HL-60/S4 treated with retinoic acid at 250 ng/mL for 4 days and 3 days (cell line): Measurements from ENCODE around the gene PACSIN2.

Source experiments
- in situ Hi-C: fragments of 300-500 bp; cut with MboI; formaldehyde crosslinking; loops from 2 replicates; pipeline ENCODE4 v1.7.0; 2022; ENCODE audit warnings: low sequenced_read_pairs

The PACSIN2 gene

DNA sequence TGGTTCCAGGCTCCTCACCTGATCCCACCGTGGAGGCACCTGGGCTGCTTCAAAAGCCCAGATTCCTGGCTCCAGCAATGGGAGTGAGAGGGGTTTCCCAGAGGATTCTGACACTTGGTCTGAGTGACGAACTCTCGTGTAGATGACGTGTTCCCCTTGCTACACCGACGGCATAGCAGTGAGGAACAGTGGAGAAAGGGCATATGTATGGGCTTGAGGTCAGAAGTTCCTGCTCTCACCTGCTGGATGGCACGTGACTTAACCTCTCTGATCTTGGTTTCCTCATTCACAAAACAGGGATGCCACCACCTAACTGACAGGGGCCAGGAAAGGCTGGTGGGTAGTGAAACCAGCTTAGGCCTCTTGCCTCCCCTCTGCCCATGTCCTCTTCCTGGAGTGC, 127.8 kb downstream of the PACSIN2 start:
- in situ Hi-C loops: no loop called here

DNA sequence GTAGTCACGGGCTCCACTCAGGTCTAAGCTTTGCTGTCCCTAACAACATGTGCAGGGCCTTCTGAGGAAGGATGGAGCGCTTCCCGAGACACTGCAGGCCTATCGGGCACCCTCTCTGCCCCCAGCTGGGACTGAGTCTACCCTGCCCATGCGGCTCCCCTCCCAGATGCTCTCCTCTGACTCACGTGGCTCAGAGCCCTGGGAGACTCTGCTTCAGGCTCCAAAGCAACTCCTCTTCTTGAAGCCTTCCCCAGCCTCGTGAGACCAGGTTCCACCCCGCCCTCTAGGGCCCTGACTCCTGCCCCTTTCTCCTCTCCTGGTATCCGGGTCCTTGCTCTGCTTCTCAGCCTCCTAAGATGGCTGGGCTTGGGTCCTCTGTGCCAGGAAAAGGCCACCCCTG, 129.5 kb downstream of the PACSIN2 start:
- in situ Hi-C loops: no loop called here

DNA sequence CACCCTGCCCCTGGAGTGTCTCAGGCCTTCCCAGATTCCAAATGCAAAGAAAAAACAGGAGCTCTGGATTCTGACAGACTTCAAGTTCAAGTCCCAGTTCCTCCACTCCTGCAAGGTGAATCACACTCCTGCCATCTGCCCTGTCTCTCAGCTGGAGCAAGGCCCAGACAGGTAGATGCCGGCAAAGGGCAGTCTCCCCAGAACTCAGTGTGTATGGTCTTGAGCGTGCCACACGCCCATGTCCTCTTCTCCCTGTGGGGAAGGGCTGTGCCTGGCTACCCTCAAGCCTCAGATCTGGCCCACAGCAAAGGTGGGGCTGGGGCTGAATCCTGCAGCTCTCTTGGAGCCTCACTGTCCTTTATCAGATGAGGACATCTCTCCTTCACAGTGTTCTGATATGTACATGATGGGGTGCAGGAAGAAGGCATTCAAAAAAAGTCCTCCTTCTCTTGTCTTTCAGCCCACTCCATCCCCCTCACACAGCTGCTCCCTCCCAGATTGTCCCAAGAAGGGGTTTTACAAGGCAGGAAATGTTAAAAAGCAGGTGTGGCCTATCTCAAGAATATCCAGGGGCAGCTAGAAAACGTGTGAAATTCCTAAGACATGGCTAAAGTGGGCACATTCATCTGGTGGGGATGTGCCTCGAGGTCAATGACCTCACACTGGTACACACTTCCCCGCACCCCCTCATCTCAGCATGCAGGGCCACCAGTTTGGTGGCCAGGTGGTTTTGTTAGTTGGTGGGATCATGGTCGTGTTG, 130.2 kb downstream of the PACSIN2 start:
- in situ Hi-C loops: no loop called here

DNA sequence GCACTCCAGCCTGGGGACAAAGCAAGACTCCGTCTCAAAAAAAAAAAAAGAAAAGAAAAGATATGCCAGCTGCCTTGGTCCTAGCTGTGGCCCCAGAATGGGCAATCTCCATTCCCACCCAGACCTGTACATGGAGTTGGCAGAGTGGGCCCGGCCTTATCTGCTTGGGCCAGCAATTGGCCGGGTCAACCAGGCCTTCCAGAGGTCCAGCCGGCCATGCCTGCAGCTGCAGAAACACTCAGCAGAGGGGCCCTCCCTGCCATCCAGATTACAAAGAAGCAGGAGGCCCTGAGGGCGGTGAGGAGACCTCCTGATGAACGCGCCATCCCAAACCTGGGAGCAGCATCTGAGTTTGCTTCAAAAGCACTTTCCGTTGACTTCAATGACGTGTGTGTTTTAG, 131.0 kb downstream of the PACSIN2 start:
- in situ Hi-C loops: no loop called here

DNA sequence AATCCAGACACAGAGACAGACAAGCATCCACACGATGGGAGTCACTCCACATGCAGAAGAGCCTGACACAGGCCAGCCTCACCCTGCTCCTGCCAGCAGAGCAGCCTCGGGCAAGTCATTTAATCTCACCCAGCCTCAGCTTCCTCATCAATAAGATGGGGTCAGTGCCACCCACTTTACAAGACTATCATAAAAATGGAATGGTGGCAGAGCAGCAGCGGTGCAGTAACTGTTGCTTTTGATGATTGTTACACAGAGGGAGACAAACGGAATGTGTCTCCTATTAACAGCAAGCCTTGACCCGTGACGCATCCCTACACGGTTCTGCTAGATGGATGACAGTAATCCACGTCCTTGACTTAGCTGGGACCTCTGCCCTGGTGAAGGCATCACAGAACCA, 131.8 kb downstream of the PACSIN2 start:
- in situ Hi-C loops: no loop called here

DNA sequence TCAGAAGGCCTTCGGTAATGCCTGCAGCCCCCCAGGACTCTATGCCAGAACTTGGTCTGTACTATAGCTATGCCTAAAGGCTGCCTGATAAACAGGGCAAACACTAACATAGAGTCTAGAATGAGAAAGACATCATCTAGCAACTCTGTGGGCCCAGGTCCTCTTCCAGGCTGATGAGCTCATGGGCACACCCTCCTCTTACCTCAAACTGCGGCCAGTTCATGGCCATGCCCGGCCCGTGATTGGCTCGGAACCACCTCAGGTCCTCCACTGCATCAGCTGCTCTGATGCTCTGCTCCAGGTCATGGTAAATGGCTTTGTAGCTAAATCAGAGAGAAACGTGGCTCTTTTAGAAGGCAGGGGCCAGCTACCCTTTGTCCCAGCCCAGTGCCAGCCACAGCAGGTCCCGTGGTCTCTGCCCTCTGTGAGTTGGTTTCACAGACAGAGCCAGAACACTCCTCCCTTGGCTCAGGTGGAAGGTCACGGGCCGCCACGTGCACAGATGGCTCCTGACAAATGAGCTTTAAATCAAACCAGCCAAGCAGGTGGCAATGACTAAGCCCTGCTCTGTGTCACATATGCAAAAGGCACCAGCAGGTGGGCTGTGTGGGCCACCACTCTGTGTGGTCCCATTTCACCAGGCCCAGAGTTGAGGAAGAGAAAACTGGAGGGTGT, 132.8 kb downstream of the PACSIN2 start:
- in situ Hi-C loops: no loop called here

DNA sequence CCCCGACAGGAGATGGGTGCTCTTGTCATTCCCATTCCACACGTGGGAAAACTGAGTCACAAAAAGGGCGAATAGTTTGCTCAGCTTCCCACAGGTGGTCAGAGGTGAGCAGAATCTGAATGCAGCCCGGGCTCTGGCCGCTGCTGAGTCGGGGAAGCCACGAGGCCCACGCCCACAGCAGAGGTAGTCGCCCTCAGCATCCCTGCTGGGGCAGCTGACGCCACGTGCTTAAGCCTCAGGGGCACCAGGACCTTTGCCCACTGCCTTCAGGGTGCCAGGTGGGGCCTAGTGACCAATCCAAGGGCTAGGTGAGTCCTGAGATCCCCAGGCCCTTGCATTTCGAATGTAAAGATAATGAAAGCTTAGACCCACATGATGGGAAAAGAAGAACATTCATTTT, 133.7 kb downstream of the PACSIN2 start:
- in situ Hi-C loops: no loop called here

DNA sequence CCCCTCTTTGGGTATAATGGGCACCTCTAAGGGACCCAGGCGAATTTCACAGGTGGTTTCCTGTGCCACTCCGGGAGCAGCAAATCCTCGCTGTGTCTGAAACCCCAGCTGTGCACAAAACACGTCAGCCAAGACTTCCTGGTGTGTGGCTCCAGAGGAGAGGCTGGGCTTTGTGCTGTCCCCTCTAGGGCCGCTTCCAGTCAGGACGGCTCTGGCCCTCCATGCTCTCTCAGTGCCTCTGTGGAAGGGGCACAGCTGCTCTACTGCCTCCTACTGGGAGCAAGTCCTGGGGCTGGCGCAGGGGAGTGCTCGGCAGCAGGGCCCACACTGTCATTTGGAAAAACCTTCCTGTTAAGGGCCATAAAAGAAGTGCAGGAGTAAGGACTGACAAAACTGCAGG, 134.1 kb downstream of the PACSIN2 start:
- in situ Hi-C loops: no loop called here

DNA sequence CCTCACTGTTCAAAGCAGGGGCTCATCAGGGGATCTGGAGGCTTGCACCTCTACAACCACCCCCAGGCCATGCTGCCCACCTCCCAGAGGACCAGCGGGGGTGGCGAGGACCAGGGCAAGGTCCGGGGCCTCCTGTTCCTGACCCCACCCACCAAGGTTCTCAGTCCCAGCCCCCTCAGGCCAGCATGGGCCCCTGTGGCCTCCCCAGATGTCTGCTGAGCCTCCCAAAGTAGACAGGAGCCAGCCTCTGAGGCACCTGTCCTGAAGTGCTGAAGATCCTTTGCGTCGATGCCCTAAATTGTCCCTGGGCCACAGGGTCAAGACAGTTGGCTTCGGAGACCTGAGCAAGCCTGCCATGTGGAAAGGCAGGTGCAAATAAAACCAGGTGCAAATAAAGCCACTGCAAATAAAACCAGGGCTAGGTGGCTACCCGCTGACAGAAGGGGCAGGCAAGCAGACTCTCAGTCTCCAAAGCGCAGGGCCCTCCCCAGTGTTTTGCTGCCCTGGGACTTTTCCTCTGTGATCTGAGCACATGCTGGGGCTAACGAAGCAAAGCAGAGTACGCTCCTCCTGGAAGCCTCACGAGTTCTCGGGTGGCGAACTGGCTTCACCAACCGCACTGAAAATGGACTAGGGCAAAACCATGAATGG, 135.5 kb downstream of the PACSIN2 start:
- in situ Hi-C loops: no loop called here

DNA sequence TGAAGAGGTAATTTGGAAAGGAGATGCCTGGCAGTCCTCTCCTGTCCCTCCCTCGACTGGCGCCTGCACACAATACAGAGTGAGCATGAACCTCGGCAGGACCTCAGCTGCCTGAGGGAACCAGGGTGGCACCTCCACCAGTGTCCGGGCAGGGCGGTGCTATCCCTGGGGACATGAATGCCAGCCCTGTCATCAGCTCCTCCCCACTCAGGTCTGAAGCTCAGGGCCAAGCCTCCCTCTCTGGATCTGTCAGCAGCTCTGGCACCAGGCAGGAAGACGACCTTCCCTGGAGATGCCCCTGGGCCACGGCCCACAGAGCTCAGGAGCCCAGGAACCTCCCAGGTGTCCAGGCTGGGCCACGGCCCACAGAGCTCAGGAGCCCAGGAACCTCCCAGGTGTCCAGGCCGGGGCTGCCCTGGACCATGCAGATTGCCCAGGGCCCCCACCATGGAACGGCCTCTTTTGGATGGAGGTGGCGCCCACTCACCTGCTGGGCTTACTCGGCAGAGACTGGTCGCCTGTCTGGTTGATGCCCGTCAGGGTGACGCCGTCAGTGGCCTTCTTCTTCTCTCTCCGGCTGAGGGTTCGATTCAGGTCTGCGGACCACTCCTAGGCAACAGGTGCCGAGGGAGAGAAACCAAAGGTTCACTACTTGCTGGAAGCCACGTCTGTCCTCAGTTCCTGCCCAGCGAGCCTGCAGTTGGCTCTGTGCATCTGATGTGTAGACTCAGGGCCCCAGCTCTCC, 136.2 kb downstream of the PACSIN2 start:
- in situ Hi-C loops: no loop called here

DNA sequence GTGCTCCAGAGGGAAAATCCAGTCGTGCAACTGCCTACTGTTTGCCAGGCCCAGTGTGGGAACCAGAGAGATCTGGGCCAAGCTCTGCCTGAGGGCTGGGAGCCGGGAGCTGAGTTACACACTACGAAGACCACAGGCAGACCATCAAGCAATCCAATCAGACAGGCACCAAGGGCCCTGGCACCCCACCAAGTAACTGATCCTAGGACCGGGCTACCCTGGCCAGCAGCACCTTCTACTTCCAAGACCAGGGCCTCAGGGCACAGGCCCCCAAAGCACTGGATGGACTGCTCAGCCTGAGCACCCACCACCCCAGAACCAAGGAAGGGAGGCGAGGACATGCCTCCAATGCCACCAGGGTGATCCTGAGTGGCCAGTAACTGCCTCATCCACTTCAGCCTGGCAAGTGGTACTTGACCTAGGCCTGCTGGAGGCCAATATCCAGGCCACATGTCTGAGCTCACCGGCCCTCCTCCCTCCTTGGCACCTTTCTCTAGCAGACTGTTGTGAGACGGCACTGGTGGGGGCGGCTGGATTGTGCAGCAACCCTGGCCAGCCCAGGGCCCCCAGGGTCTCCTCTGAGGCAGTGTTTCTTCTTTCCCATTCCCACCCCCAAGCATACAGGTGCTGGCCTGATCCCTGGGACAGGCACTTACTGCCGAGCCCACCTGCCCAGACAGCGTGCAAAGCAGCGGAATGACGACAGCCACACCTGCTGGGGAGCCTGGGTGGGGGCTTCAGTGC, 137.2 kb downstream of the PACSIN2 start:
- in situ Hi-C loops: no loop called here

DNA sequence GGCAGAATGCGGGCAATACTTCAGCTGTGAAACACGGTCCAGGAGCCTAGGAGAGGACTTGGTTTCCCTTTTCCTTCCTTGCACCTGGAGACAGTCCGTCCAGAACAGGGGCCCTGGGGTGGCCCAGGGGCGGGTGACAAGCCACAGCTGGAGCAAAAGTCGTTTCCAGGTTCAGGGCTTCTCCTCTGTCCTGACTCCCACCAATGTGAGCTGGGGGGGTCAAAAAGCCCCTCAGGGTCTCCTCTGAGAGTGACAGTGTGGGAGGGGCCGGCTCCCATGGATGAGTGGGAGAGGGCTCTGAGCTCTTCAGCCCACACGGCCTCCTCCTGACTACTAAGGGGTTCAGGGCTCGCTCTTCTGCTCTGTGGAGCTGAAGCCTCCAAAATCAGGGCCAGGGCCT, 137.8 kb downstream of the PACSIN2 start:
- in situ Hi-C loops: no loop called here

DNA sequence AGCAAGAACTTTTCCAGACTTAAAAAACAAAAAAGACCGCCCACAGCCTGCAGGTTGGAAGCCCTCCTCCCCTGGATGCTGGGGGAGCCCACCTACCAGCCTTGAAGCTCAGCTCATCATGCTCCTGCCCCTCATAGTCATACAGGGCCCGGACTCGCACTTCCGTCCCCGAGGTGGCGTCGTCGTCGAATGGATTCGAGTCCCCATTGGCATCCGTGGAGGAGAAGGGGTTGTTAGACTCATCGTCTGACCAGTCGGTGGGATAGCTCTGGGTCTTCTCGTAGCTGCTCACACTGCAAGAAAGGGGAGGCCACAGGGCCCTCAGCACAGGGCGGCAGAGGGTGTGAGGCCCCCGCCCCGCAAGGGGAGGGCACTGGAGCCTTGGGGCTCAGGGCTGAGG, 138.9 kb downstream of the PACSIN2 start:
- in situ Hi-C loops: no loop called here

DNA sequence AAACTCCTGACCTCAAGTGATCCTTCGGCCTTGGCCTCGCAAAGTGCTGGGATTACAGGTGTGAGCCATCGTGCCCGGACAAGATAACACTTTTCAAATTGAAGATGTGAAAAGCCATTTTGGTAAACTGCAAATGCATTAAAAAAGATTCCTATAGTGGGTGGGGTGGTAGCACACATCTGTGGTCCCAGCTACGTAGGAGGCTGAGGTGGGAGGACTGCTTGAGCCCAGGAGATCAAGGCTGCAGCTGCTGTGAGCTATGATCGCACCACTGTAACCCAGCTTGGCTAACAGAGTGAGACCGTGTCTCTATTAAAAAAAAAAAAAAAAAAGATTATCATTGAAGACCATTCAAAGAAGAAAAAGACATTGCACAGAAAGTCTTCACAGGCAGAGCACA, 140.9 kb downstream of the PACSIN2 start:
- in situ Hi-C loops: no loop called here

DNA sequence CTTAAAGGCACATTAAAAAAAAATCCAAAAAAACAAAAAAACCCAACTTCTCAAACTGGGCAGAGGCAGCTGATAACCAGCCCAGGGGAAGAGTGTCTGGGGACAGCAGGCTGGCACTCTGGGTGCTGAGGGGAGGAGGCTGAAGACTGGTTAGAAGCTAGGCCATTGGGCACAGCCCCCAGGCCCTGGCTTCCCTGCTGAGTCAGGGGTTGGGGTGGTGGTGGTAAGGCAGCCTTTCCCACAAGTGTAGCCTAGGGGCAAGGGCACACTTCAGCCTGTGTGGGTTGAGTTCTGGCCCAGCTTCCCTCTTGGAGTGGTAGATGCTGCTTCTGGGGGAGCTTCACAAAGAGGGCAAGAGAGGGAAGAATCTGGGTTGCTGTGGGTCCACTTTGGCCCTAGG, 141.6 kb downstream of the PACSIN2 start:
- in situ Hi-C loops: no loop called here

DNA sequence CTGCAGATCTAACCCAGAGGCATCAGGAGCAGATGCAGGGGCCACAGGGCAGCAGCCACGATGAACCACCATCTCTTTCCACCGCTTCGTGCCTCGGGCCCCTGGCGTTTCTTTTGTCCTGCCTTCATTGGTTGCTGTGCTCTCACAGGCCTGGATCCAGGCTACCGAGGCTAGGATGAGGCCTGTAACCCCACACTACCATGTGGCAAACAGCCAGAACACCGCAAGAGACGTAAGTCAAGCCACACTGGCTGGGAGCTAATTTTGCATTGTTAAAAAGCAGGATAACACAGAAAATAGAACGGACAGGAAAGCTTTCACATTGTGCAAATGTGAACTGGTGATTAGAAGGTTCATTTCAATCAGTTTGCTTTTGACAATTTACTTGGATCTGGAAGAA, 142.1 kb downstream of the PACSIN2 start:
- in situ Hi-C loops: no loop called here

DNA sequence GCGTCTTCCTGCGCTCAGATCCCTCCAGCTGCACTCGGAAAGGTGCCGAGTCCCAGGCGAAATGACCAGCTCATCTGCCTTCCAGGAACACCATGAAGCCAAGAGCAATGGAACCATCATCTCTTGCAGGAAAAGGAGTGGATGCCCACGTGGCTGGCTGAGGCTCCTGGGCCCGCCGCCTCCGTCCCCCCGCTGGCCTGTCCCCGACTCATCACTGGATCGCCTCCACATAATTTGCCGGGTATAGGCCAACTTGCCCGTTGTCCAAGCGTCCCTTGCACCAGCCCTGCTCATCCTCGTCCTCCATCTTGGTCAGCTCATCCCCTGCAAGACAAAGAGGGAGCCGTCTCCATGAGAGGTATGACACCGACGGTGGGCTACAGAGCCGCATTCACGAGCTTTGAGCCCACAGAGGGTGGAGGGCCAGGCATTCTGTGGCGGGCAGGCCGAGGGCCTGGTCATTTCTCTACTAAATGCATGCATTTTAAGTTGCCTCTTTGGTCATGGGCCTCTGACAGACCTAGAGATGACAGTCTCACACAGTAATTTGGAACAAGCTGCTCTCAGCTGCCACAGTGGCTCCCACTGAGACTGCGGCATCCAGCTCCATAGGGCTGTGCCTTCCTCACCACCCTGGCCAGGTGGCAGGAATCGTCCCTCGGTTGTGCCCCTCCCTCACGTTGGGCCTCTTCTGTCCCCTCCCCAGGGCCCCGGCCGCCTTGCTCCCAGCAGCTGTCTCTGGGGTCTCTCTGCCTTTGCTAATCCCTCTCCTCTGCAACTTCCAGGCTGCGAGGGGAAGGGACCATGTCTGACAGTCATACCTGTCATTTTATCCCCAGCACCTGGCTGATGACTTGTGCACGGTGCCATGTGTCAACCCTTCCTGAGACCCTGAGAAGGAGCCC, 143.6 kb downstream of the PACSIN2 start:
- in situ Hi-C loops: no loop called here

DNA sequence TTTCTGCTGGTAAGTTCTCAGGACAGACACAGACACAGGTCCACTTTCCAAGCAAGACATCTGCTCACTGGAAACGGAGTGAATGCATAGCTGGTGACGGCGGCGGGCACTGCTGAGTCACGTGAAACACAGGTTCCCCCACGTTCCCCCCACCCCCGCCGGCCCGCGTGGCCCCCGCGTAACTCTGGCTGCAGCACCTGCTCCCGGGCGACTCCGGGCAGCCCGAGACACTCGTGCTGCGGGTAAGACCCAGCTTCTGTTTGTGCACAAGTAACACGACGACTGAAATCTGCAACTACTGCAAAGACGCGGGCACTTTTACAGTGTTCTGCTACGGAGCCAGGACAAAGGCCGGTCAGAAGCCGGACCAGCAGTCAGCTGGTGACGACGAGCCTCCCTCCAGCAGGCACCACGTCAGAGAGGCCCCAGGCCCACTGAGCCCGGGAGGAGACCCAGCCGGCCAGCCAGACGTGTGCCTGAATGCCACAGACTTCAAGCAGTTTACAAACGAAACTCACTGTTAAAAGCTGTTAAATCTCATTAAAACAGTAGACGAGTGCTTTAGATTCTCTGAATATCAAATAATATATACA, 145.0 kb downstream of the PACSIN2 start:
- in situ Hi-C loops: no loop called here

DNA sequence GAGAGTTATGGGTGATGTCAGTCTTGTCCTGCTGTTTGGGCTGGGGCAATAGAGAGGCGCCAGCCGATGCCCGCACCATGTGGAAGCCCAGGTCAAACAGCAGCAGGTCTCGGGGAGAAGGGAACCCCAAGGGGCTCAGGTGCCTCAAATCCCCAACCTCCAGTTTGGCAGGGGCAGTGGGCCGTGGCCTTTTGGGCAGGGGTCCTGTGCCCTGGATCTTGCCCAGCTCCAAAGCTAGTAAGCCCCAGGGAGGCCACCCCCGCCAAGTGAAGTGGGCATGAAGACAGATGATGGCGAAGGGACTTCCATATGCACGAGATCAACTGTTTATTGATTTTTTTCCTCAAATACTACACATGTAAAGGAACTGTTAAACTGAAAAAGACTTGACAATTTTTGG, 145.5 kb downstream of the PACSIN2 start:
- in situ Hi-C loops: no loop called here
